ENCODE measurements around the gene STK24.

Gene STK24

GRCh38 chr13:98508280-98508679 is 68.6 kb downstream of the STK24 start:
- DNase-seq, result no peak

- DNase-seq, result peak; percentile 79
Measured at GRCh38 chr13:98507282-98507797, 69.6 kb downstream of the STK24 start.

GRCh38 chr13:98506728-98507230 is 70.1 kb downstream of the STK24 start:
- DNase-seq, result no peak

GRCh38 chr13:98506322-98506721 is 70.6 kb downstream of the STK24 start:
- no peak for DNase-seq

- no peak for DNase-seq
Measured at GRCh38 chr13:98505217-98505616, 71.7 kb downstream of the STK24 start.

- DNase-seq, result no peak
Measured at GRCh38 chr13:98504371-98504963, 72.4 kb downstream of the STK24 start.

GRCh38 chr13:98504029-98504351 is 72.9 kb downstream of the STK24 start:
- DNase-seq, result no peak

- DNase-seq, result no peak
Measured at GRCh38 chr13:98503175-98504028, 73.5 kb downstream of the STK24 start.

GRCh38 chr13:98500963-98501421 is 75.9 kb downstream of the STK24 start:
- DNase-seq, result no peak

GRCh38 chr13:98496966-98497365 is 79.9 kb downstream of the STK24 start:
- no peak for DNase-seq

GRCh38 chr13:98496479-98496791 is 80.5 kb downstream of the STK24 start:
- DNase-seq, result no peak

- DNase-seq, result no peak
Measured at GRCh38 chr13:98495627-98496478, 81.1 kb downstream of the STK24 start.

GRCh38 chr13:98494769-98495168 is 82.1 kb downstream of the STK24 start:
- DNase-seq, result no peak

GRCh38 chr13:98493042-98493712 is 83.7 kb downstream of the STK24 start:
- DNase-seq, result no peak

- no peak for DNase-seq
Measured at GRCh38 chr13:98492335-98493041, 84.4 kb downstream of the STK24 start.

GRCh38 chr13:98490866-98491265 is 86.0 kb downstream of the STK24 start:
- no peak for DNase-seq

GRCh38 chr13:98490195-98490836 is 86.6 kb downstream of the STK24 start:
- no peak for DNase-seq

- no peak for DNase-seq
Measured at GRCh38 chr13:98489446-98490194, 87.3 kb downstream of the STK24 start.

GRCh38 chr13:98488736-98489135 is 88.2 kb downstream of the STK24 start:
- no peak for DNase-seq

- no peak for DNase-seq
Measured at GRCh38 chr13:98487522-98487921, 89.4 kb downstream of the STK24 start.

GRCh38 chr13:98487016-98487415 is 89.9 kb downstream of the STK24 start:
- DNase-seq, result no peak
